ENCODE results near the gene C18orf63.
"Not testable (repeated sequence)": the region's sequence is repeated elsewhere in the genome, so short reads cannot be mapped to it uniquely, and the experiment has no call there.

Gene C18orf63

GRCh38 chr18:74284191-74284979 is 31.3 kb upstream of the C18orf63 start:
- no peak for TF ChIP-seq CTCF (IDR thresholded peaks at IDR 0.05; ENCODE audit: unreplicated experiment in 3 of 3)
- Mint-ChIP-seq H3K4me3 (peak overlapping the region in 1 of 3 experiments; percentile 15), H3K27ac (peak overlapping the region; percentile 88 to 94 (median 92))

GRCh38 chr18:74284980-74285355 is 30.7 kb upstream of the C18orf63 start:
- H3K4me1 Mint-ChIP-seq: peaks cover 68% of the 10 kb centered on the region
- H3K9me3 Mint-ChIP-seq: no peaks in the 10 kb centered on the region
- H3K4me3 Mint-ChIP-seq: no peak overlapping the region
- TF ChIP-seq CTCF (IDR thresholded peaks at IDR 0.05; ENCODE audit: unreplicated experiment in 3 of 3): no peak
- peak overlapping the region; percentile 88 to 94 (median 92) for H3K27ac Mint-ChIP-seq
- no peaks in the 10 kb centered on the region for H3K36me3 Mint-ChIP-seq (ENCODE audit: low read depth)
- H3K27me3 Mint-ChIP-seq (ENCODE audit: low read depth): no peaks in the 10 kb centered on the region

More at GRCh38 chr18:74284191-74284979, 31.3 kb upstream of the C18orf63 start:
- Mint-ChIP-seq H3K36me3 (ENCODE audit: low read depth) (no peaks in the 10 kb centered on the region), H3K4me1 (peaks cover 68% of the 10 kb centered on the region), H3K9me3 (no peaks in the 10 kb centered on the region), H3K27me3 (ENCODE audit: low read depth) (no peaks in the 10 kb centered on the region)

- H3K4me3 Mint-ChIP-seq; H3K36me3 Mint-ChIP-seq (ENCODE audit: low read depth); H3K9me3 Mint-ChIP-seq; H3K27me3 Mint-ChIP-seq (ENCODE audit: low read depth): not testable (repeated sequence)
- H3K4me1 Mint-ChIP-seq: peaks cover 68% of the 10 kb centered on the region
- peak overlapping the region in 1 of 3 experiments; percentile 94 for H3K27ac Mint-ChIP-seq
Measured at GRCh38 chr18:74285583-74285982, 30.1 kb upstream of the C18orf63 start.

GRCh38 chr18:74286106-74286855 is 29.4 kb upstream of the C18orf63 start:
- Mint-ChIP-seq H3K4me3 (no peak overlapping the region), H3K27me3 (ENCODE audit: low read depth) (no peaks in the 10 kb centered on the region), H3K36me3 (ENCODE audit: low read depth) (no peaks in the 10 kb centered on the region), H3K27ac (peak overlapping the region in 2 of 3 experiments; percentile 23 to 24), H3K4me1 (peaks cover 61% of the 10 kb centered on the region), H3K9me3 (no peaks in the 10 kb centered on the region)
- TF ChIP-seq CTCF (IDR thresholded peaks at IDR 0.05; ENCODE audit: unreplicated experiment in 3 of 3): no peak

GRCh38 chr18:74286856-74287255 is 28.8 kb upstream of the C18orf63 start:
- peaks cover 58% of the 10 kb centered on the region for H3K4me1 Mint-ChIP-seq
- no peaks in the 10 kb centered on the region for H3K36me3 Mint-ChIP-seq (ENCODE audit: low read depth)
- H3K4me3 Mint-ChIP-seq: no peak overlapping the region
- peak overlapping the region in 2 of 3 experiments; percentile 23 to 44 for H3K27ac Mint-ChIP-seq
- TF ChIP-seq CTCF (IDR thresholded peaks at IDR 0.05; ENCODE audit: unreplicated experiment in 3 of 3): no peak
- H3K27me3 Mint-ChIP-seq (ENCODE audit: low read depth): no peaks in the 10 kb centered on the region
- H3K9me3 Mint-ChIP-seq: no peaks in the 10 kb centered on the region

- Mint-ChIP-seq H3K36me3 (ENCODE audit: low read depth) (no peaks in the 10 kb centered on the region), H3K4me3 (peak overlapping the region; percentile 58 to 80 (median 70)), H3K4me1 (peaks cover 47% of the 10 kb centered on the region), H3K27me3 (ENCODE audit: low read depth) (no peaks in the 10 kb centered on the region), H3K9me3 (no peaks in the 10 kb centered on the region), H3K27ac (peak overlapping the region; percentile 44 to 85 (median 64))
- no peak for TF ChIP-seq CTCF (IDR thresholded peaks at IDR 0.05; ENCODE audit: unreplicated experiment in 3 of 3)
Measured at GRCh38 chr18:74288041-74288440, 27.6 kb upstream of the C18orf63 start.
